VCaP (cell line): ENCODE measurements around the gene CASK.

Source experiments
- H3K27ac ChIP-seq: fragments of 450-650 bp; 2 replicates; pipeline ENCODE4 v1.5.1; 2017
- CTCF ChIP-seq: fragments of 450-650 bp; conservative IDR thresholded peaks from 2 replicates; pipeline ENCODE4 v1.5.1; 2017; ENCODE audit warnings: mild to moderate bottlenecking, moderate library complexity

The CASK gene

DNA sequence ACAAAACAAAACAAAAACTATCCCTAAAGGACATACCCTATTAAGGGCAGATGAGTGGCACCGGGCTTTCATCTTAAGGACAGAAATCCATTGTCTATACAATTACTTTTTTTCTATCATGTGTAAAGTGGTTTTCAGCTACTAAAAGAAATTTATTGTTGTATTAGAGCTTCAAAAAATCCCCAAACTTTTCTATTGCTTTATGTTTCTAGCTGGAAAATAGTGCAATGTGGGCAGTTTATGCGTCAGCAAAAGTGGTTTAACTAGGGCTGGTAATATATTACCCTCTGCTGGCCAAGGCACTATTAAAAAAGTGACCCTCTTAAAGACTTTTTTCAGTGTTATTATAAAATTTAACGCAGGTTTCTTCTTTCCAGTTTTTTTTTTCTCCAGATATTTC lies 214.9 kb downstream of the CASK start:
- TF ChIP-seq CTCF: peak; percentile 24; the same call in 1 of the 2 replicates
- H3K27ac ChIP-seq: no peak overlapping the region

- no peak for TF ChIP-seq CTCF
- H3K27ac ChIP-seq: no peak overlapping the region
Observed at GRCh38 chrX:41707218-41707617, 216.1 kb downstream of the CASK start.

DNA sequence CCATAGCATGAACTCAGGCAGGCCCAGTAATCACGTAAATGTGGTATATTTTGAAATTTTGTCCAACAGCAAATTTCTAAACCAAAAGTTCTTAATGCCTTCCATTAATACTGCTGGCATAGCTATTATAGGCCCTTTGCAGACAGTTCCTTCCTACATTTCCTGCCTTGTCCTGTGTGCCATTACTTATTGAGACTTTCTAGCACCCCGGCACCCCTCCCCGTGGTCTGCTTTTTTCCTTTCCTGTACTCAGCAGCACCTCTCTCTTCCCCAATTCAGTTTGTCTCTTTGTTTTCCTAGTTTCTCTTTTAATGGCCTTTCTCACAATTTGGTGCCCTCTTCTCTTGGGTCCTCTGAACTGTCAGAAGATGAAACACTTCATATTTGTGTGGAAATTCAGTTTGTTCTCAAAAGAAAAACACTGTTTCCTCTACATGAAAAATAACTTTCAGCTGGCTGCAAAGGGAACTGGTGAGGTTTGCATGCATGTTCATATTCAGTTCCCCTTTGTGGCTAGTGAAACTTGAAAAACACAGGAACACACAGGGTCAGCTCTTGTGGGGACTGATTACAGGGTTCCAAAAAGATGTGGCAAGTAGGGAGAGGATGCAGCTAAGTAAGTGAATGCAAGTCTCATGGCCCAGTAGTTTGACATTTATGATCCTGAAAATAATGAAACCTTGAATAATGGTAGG lies 217.5 kb downstream of the CASK start:
- TF ChIP-seq CTCF: no peak
- H3K27ac ChIP-seq: no peak overlapping the region

DNA sequence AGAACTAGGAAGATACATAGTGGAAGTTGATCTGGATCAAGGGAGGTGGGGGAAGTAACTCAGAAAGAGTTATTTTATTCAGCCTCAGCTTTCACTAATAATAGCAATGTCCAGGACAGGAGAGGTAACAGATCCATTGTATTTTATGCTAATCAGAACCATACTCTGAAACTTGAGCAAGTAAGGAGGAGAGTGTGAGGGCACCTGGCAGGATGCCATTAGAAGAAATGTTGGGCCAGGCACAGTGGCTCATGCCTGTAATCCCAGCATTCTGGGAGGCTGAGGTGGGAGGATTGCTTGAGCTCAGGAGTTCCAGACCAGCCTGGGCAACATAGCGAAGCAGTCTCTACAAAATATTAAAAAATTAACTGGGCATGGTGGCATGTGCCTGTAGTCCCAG lies 218.3 kb downstream of the CASK start:
- H3K27ac ChIP-seq: no peak overlapping the region
- no peak for TF ChIP-seq CTCF

GRCh38 chrX:41703574-41704029 lies 219.8 kb downstream of the CASK start:
- no peak overlapping the region for H3K27ac ChIP-seq
- no peak for TF ChIP-seq CTCF

DNA sequence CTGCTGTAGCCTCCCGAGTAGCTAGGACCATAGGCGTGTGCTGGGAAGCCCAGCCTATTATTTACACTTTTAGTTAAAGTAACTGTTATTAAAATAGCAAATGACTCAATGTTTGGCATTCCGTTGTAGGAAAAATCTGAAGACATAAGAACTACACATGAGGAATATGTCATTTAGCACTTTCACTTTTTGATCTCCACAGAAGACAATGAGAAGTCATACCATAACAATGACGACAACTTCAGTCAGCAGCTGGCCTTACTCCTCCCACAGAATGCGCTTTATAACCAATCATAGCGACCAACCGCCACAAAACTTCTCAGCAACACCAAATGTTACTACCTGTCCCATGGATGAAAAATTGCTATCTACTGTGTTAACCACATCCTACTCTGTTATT lies 227.9 kb downstream of the CASK start:
- TF ChIP-seq CTCF: no peak
- no peak overlapping the region for H3K27ac ChIP-seq

GRCh38 chrX:41693024-41693423 lies 230.3 kb downstream of the CASK start:
- H3K27ac ChIP-seq: no peak overlapping the region
- no peak for TF ChIP-seq CTCF
